CD4-positive, CD25-positive, alpha-beta regulatory T cell (primary cell): ENCODE results near the gene EHD3. TPM values are rescaled to one million over a fixed set of nuclear protein-coding genes. Genes with fewer than 3 reads are reported as not detected.
A peak's percentile ranks its signal among the peaks of the same experiment; 100 is the strongest.

Source experiments
- ATAC-seq, 2 donors: fragments of 150-1000 bp; cut with Tn5 transposase; one replicate each; pipeline ENCODE4 v1.10.0; 2021; ENCODE audit warnings: low read depth in 2 of 2, moderate number of reproducible peaks in 2 of 2, moderate library complexity in 1 of 2
- DNase-seq, 3 donors: peaks; one replicate each; pipeline versions ENCODE4 v3.0.0 to v3.0.0-alpha.2; 2012 to 2022; ENCODE audit warnings: mixed read lengths in 1 of 3
- H3K27ac ChIP-seq: one replicate; pipeline ENCODE4 v1.7.0; 2013; ENCODE audit warnings: mild to moderate bottlenecking, low read length; ENCODE audit not compliant: insufficient read depth, poor library complexity, severe bottlenecking
- H3K27me3 ChIP-seq: one replicate; pipeline ENCODE4 v1.7.0; 2013; ENCODE audit warnings: low read length; ENCODE audit not compliant: control insufficient read depth, insufficient read depth
- H3K36me3 ChIP-seq: one replicate; pipeline ENCODE4 v1.7.0; 2013; ENCODE audit warnings: mild to moderate bottlenecking, low read length, moderate library complexity; ENCODE audit not compliant: control insufficient read depth, insufficient read depth
- H3K4me1 ChIP-seq: 2 replicates; pipeline ENCODE4 v1.7.0; 2013; ENCODE audit warnings: mild to moderate bottlenecking, low read length; ENCODE audit not compliant: insufficient read depth, control insufficient read depth, poor library complexity, severe bottlenecking
- H3K4me3 ChIP-seq: one replicate; pipeline ENCODE4 v1.7.0; 2013; ENCODE audit warnings: low read depth, mild to moderate bottlenecking, low read length, moderate library complexity
- H3K9me3 ChIP-seq, 2 experiments: 1 replicate in 1 of 2; 2 replicates in 1 of 2; pipeline ENCODE4 v1.7.0; 2013; ENCODE audit warnings: low read length in 2 of 2, mild to moderate bottlenecking in 1 of 2, moderate library complexity in 1 of 2; ENCODE audit not compliant: control insufficient read depth in 2 of 2
- H3K27ac Mint-ChIP-seq, 3 donors: one replicate each; pipeline ENCODE4 v1.8.0; 2020 to 2022; ENCODE audit warnings: mild to moderate bottlenecking in 3 of 3, mixed read lengths in 3 of 3, moderate library complexity in 2 of 3
- H3K27me3 Mint-ChIP-seq: one replicate; pipeline ENCODE4 v1.8.0; 2022; ENCODE audit warnings: mild to moderate bottlenecking, mixed read lengths
- H3K36me3 Mint-ChIP-seq: one replicate; pipeline ENCODE4 v1.8.0; 2020; ENCODE audit warnings: mixed read lengths
- H3K4me1 Mint-ChIP-seq, 4 donors: one replicate each; pipeline ENCODE4 v1.8.0; 2020 to 2022; ENCODE audit warnings: mixed read lengths in 4 of 4, mild to moderate bottlenecking in 1 of 4
- H3K4me3 Mint-ChIP-seq, 4 donors: one replicate each; pipeline ENCODE4 v1.8.0; 2020 to 2022; ENCODE audit warnings: mild to moderate bottlenecking in 4 of 4, mixed read lengths in 4 of 4, moderate library complexity in 3 of 4
- H3K9me3 Mint-ChIP-seq, 7 donors: one replicate each; pipeline ENCODE4 v1.8.0; 2020 to 2022; ENCODE audit warnings: mixed read lengths in 7 of 7, mild to moderate bottlenecking in 3 of 7, moderate library complexity in 2 of 7
- polyA plus RNA-seq, 4 donors: library from polyadenylated mRNA; unstranded; fragments of 300-500 nt; fragmentation: Illumina TruSeq; gene quantifications; one replicate each; pipeline ENCODE4 v1.2.3, GENCODE V29; 2021
- total RNA-seq: library from RNA; stranded (reverse); gene quantifications from one replicate; pipeline ENCODE4 v1.2.3, GENCODE V29; 2022

The EHD3 gene
- total RNA-seq (3.5 TPM), polyA plus RNA-seq (1 to 10 TPM; 2.3 to 3.2 (median 2.7) TPM)

DNA sequence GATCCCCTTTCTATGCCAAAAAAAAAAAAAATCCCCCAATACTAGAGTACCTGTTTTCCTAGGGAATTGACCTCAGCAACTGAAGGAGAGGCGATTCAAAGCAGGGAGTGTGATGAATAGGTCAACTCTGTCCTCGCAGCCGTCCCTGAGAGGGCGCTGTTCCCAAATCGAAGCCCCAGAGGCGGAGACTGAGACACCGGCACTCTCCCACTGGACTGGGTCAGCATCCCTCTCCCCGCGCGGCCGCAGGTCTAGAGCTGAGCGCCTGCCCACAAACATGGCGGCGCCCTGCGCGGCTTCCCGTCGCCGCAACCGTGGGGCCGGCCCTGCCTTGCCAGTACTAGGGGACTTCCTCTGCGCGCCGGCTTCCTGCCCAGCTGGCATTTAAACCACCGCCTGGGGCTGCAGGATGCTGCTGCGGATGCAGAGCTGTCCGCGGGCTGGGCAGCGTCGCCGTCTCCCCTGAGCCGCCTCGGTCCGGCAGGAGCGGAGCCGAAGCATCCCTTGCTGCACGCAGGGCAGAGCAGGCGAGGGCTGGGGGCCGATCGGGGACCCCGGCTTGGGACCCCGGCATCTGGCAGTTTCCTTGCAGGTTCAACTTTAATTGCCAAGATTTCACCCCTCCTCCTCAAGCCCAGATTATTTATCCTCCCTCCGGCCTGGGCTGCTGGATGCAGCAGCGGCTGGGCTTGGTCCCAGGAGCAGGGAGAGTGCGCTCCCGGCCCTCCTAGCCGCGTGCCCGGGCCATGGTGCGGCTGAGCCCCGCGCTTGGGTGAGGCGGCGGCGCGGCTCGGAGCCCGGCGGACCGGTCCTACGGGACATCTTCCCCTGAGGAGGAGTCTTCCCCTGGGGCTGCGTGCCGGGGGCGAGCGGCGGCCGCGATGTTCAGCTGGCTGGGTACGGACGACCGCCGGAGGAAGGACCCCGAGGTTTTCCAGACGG lies at the start of gene EHD3:
TSS of gene EHD3 (plus strand) at position 412 of the 942 bp plus-strand sequence. CDS start at position 882, 470 bp downstream.
- Mint-ChIP-seq H3K27ac (peak within 1 kb of the TSS; percentile 27 to 83 (median 31)), H3K4me3 (peak within 1 kb of the TSS; percentile 83 to 93 (median 86)), H3K4me1 (peaks cover 5 to 31% (median 17%) of the 10 kb centered on the region in 4 donors), H3K27me3 (peaks cover 18% of the 10 kb centered on the region), H3K9me3 (no peaks in the 10 kb centered on the region), H3K36me3 (no peaks in the 10 kb centered on the region)
- Histone ChIP-seq H3K4me3 (peak within 1 kb of the TSS; percentile 72), H3K27me3 (peaks cover 5% of the 10 kb centered on the region), H3K4me1 (peaks cover 12% of the 10 kb centered on the region), H3K27ac (no peak within 1 kb of the TSS), H3K36me3 (no peaks in the 10 kb centered on the region), H3K9me3 (no peaks in the 10 kb centered on the region)
- ATAC-seq: peak; percentile 93 to 94
- peak; percentile 51 to 84 (median 71) for DNase-seq

DNA sequence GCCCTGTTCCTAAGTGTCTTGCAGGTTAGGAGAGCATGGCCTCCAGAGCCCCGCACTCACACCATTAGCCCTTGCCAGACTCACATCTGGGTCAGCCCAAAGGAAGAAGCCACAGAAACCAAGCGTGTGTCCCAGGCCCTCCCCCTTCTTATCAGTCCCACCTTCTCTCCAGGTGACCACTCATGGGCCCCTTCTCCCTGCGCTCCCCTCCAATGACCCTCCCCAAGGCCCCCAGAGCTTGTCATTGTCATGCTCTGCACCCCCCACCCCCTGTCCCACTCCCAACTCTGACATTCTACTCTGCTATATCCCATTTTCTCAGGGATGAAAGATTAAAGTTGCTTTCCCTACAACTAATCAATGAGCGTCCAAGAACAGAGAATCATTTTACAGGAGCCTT lies 46.8 kb upstream of the EHD3 start:
- H3K27ac Mint-ChIP-seq: no peak overlapping the region
- ATAC-seq: no peak
- Histone ChIP-seq H3K9me3 (no peaks in the 10 kb centered on the region), H3K27me3 (no peaks in the 10 kb centered on the region), H3K4me1 (no peaks in the 10 kb centered on the region), H3K27ac (no peak overlapping the region), H3K36me3 (no peaks in the 10 kb centered on the region), H3K4me3 (no peak overlapping the region)
- H3K4me3 Mint-ChIP-seq: no peak overlapping the region
- H3K9me3 Mint-ChIP-seq: peaks cover 0 to 2% (median 0%) of the 10 kb centered on the region in 7 donors
- DNase-seq: no peak
- peaks cover 4% of the 10 kb centered on the region for H3K27me3 Mint-ChIP-seq
- no peaks in the 10 kb centered on the region for H3K4me1 Mint-ChIP-seq
- no peaks in the 10 kb centered on the region for H3K36me3 Mint-ChIP-seq

DNA sequence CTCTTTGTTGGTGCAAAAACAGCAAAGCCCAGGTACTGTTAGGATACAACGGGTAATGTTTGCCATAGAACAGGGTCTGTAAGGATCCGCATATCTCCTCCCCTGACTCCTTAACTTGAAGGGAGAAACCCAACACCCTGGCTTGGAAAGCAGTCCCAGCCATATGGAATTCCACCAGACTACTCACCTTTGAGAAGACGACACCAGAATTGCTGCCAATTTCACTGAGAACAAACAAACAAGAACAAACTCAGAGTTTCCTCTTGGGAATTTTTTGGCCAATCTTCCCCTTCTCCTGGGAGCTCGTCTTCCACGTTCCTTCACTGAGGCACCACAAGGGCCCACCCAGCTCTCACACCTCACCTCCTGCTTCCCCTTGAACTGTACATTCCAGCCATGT lies 45.8 kb upstream of the EHD3 start:
- Mint-ChIP-seq H3K4me1 (no peaks in the 10 kb centered on the region), H3K4me3 (no peak overlapping the region), H3K9me3 (peaks cover 0 to 2% (median 0%) of the 10 kb centered on the region in 7 donors), H3K36me3 (peaks cover 2% of the 10 kb centered on the region), H3K27me3 (peaks cover 4% of the 10 kb centered on the region), H3K27ac (no peak overlapping the region)
- Histone ChIP-seq H3K4me1 (no peaks in the 10 kb centered on the region), H3K27ac (no peak overlapping the region), H3K27me3 (no peaks in the 10 kb centered on the region), H3K9me3 (no peaks in the 10 kb centered on the region), H3K4me3 (no peak overlapping the region), H3K36me3 (no peaks in the 10 kb centered on the region)
- ATAC-seq (no peak), DNase-seq (no peak)

DNA sequence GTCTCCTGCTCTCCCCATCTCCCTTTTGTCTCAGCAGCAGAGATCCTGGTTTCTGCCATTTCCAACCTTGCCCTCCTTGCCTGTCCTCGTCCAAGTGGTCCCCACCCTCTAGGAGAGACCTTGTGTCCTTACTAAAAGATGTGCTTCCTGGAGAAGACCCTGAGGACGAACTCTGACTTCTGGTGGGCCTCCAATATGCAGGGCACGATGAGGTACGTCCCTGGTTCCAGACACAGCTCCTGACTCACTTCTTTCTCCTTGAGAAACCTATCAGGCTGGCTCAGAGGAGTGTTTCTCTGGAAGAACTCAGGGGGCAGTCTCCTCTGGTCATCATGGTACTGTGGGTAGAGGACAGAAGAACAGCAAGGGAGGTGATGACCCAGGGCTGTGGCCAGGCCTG lies 44.8 kb upstream of the EHD3 start:
- Histone ChIP-seq H3K4me3 (no peak overlapping the region), H3K9me3 (no peaks in the 10 kb centered on the region), H3K4me1 (no peaks in the 10 kb centered on the region), H3K27me3 (no peaks in the 10 kb centered on the region), H3K36me3 (no peaks in the 10 kb centered on the region), H3K27ac (no peak overlapping the region)
- Mint-ChIP-seq H3K27ac (no peak overlapping the region), H3K27me3 (peaks cover 4% of the 10 kb centered on the region), H3K36me3 (peaks cover 4% of the 10 kb centered on the region), H3K4me1 (no peaks in the 10 kb centered on the region), H3K4me3 (no peak overlapping the region), H3K9me3 (peaks cover 0 to 2% (median 0%) of the 10 kb centered on the region in 7 donors)
- ATAC-seq (no peak), DNase-seq (no peak)

DNA sequence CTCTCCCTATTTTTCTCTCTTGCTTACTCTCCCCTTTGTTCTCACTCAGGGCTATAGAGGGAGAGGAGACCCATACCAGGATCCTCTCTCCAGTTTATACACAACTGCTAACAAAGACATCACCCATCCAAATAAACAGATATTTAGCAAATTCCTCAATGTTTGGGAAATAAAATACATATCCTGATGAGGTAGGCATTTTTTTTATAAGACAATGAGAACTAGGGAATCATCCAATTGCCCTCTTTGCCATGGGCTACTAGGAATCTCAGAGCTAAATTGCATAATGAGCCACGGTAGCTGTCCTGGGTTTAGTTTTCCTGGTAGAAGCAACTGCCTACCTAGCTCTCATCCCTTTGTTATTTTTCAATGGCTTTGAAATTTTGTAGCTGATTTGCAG lies 43.8 kb upstream of the EHD3 start:
- H3K9me3 ChIP-seq: no peaks in the 10 kb centered on the region
- DNase-seq (no peak), ATAC-seq (no peak)
- no peak overlapping the region for H3K4me3 ChIP-seq
- Mint-ChIP-seq H3K4me1 (no peaks in the 10 kb centered on the region), H3K4me3 (no peak overlapping the region), H3K9me3 (peaks cover 0 to 1% (median 0%) of the 10 kb centered on the region in 7 donors), H3K27me3 (no peaks in the 10 kb centered on the region), H3K36me3 (peaks cover 4% of the 10 kb centered on the region), H3K27ac (no peak overlapping the region)
- no peak overlapping the region for H3K27ac ChIP-seq
- H3K27me3 ChIP-seq: no peaks in the 10 kb centered on the region
- H3K4me1 ChIP-seq: no peaks in the 10 kb centered on the region
- no peaks in the 10 kb centered on the region for H3K36me3 ChIP-seq

DNA sequence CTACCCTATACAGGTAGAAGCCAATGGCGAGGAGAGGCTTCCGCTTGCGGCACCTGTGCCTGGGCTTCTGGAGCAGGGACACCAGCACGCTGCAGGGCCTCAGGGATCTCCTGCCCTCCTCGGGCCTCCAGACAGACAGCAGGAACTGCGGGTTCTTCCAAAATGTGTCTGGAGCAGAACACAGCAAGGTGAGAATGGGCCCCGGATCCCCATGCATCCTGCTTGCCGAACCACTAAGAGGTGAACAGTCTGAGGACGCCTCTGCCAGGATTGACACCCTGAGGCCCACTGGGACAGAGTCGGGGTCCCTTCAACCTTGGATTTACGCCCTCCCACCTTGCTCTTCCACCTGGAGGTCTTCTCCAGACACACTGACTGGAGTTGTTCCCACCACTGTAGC lies 42.0 kb upstream of the EHD3 start:
- ATAC-seq: no peak
- DNase-seq: no peak
- H3K27ac ChIP-seq: no peak overlapping the region
- Mint-ChIP-seq H3K27me3 (peaks cover 4% of the 10 kb centered on the region), H3K27ac (no peak overlapping the region), H3K36me3 (peaks cover 4% of the 10 kb centered on the region), H3K4me3 (no peak overlapping the region), H3K9me3 (peaks cover 0 to 1% (median 0%) of the 10 kb centered on the region in 7 donors), H3K4me1 (no peaks in the 10 kb centered on the region)
- H3K27me3 ChIP-seq: no peaks in the 10 kb centered on the region
- no peaks in the 10 kb centered on the region for H3K4me1 ChIP-seq
- no peaks in the 10 kb centered on the region for H3K36me3 ChIP-seq
- no peaks in the 10 kb centered on the region for H3K9me3 ChIP-seq
- H3K4me3 ChIP-seq: no peak overlapping the region

DNA sequence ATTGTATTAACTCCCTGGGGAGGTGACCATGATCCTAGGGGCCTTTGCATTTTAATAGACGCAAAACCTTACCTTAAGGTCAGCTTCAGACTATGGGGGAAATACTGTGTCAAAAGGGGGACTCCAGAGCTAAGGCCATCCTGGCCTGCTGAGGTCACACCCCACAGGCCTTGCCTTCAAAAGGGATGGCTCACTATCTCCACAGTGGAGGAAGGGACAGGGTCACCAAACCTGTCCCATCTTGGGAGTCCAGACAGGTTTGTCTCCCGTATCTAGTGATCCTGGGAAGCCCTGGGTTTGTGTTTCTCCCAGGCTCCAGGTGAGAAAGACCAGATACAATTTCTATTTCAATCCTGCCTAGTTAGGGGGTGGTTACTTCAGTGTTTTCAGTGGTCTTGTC lies 41.6 kb upstream of the EHD3 start:
- no peak overlapping the region for H3K27ac Mint-ChIP-seq

More for the DNA sequence above, 41.6 kb upstream of the EHD3 start:
- H3K27me3 Mint-ChIP-seq: peaks cover 6% of the 10 kb centered on the region
- H3K4me1 Mint-ChIP-seq: no peaks in the 10 kb centered on the region
- Histone ChIP-seq H3K4me1 (no peaks in the 10 kb centered on the region), H3K27me3 (no peaks in the 10 kb centered on the region), H3K9me3 (no peaks in the 10 kb centered on the region), H3K36me3 (no peaks in the 10 kb centered on the region), H3K4me3 (no peak overlapping the region), H3K27ac (no peak overlapping the region)
- H3K36me3 Mint-ChIP-seq: peaks cover 4% of the 10 kb centered on the region
- DNase-seq: no peak
- H3K9me3 Mint-ChIP-seq: peaks cover 0 to 1% (median 0%) of the 10 kb centered on the region in 7 donors
- no peak for ATAC-seq
- no peak overlapping the region for H3K4me3 Mint-ChIP-seq
